DOHH2 (cell line): ENCODE data around the gene ADORA1.

Experiments used
- H3F3A ChIP-seq: fragments of 200-600 bp; sonication (generic), shearing (Covaris generic); 2 replicates; pipeline ENCODE4 v1.6.0; 2016; ENCODE audit warnings: antibody characterized with exemption, mild to moderate bottlenecking; ENCODE audit not compliant: control insufficient read depth, insufficient read depth
- H3K27ac ChIP-seq: fragments of 200-600 bp; sonication (generic); 2 replicates; pipeline ENCODE4 v1.5.1; 2014; ENCODE audit warnings: low read depth, mild to moderate bottlenecking, low read length, moderate library complexity
- H3K27me3 ChIP-seq: fragments of 200-600 bp; sonication (generic); 2 replicates; pipeline ENCODE4 v1.6.1; 2014; ENCODE audit warnings: mild to moderate bottlenecking, low read length, mixed read lengths; ENCODE audit not compliant: control insufficient read depth
- H3K36me3 ChIP-seq: fragments of 200-600 bp; sonication (generic); 2 replicates; pipeline ENCODE4 v1.6.1; 2014; ENCODE audit warnings: mild to moderate bottlenecking, low read length, moderate library complexity, mixed read lengths; ENCODE audit not compliant: control insufficient read depth
- H3K4me1 ChIP-seq: fragments of 200-600 bp; sonication (generic); 2 replicates; pipeline ENCODE4 v1.6.1; 2014; ENCODE audit warnings: mild to moderate bottlenecking, low read length, mixed read lengths; ENCODE audit not compliant: control insufficient read depth
- H3K4me2 ChIP-seq: fragments of 200-600 bp; sonication (generic); 2 replicates; pipeline ENCODE4 v1.6.0; 2014; ENCODE audit warnings: mild to moderate bottlenecking, low read length, moderate library complexity
- H3K4me3 ChIP-seq: fragments of 200-600 bp; sonication (generic); 2 replicates; pipeline ENCODE4 v1.5.1; 2014; ENCODE audit warnings: mild to moderate bottlenecking, low read length, mixed read lengths
- H3K79me2 ChIP-seq: fragments of 200-600 bp; sonication (generic); 2 replicates; pipeline ENCODE4 v1.6.1; 2014; ENCODE audit warnings: mild to moderate bottlenecking, low read length, mixed read lengths; ENCODE audit not compliant: control insufficient read depth
- H3K9me2 ChIP-seq: fragments of 200-600 bp; sonication (generic); replicated peaks from 2 replicates; pipeline ENCODE4 v1.6.1; 2014; ENCODE audit warnings: mild to moderate bottlenecking, low read length, mixed read lengths; ENCODE audit not compliant: control insufficient read depth
- H3K9me3 ChIP-seq: fragments of 200-600 bp; sonication (generic); 2 replicates; pipeline ENCODE4 v1.6.1; 2014; ENCODE audit warnings: antibody characterized with exemption, low read length, mixed read lengths; ENCODE audit not compliant: control insufficient read depth, insufficient read depth
- H4K20me1 ChIP-seq: fragments of 200-600 bp; sonication (generic); 2 replicates; pipeline ENCODE4 v1.6.0; 2014; ENCODE audit warnings: low read depth, mild to moderate bottlenecking, antibody characterized with exemption, low read length, moderate library complexity; ENCODE audit not compliant: control insufficient read depth, insufficient read depth
- EZH2phosphoT487 ChIP-seq: fragments of 200-600 bp; sonication (generic); IDR thresholded peaks from 2 replicates; pipeline ENCODE4 v1.6.1; 2017; ENCODE audit warnings: borderline replicate concordance, mild to moderate bottlenecking, antibody characterized with exemption, low read length, moderate library complexity, mixed read lengths
- TF ChIP-seq, protein P1 (sequence below): fragments of 200-600 bp; sonication (generic); IDR thresholded peaks from one replicate; pipeline ENCODE4 v1.5.1; 2014; ENCODE audit warnings: antibody characterized with exemption, mild to moderate bottlenecking, low read depth, low read length; ENCODE audit not compliant: poor library complexity, severe bottlenecking

Gene ADORA1

GRCh38 chr1:203200916-203201315 is 73.4 kb downstream of the ADORA1 start:
- no peak overlapping the region for H3K27ac ChIP-seq
- H3K9me2 ChIP-seq, result no peaks in the 10 kb centered on the region
- H3K36me3 ChIP-seq, result no peaks in the 10 kb centered on the region
- H3F3A ChIP-seq, result no peaks in the 10 kb centered on the region
- no peak overlapping the region for H3K4me3 ChIP-seq
- H4K20me1 ChIP-seq, result no peaks in the 10 kb centered on the region
- peaks cover 34% of the 10 kb centered on the region; the same call in 1 of the 2 replicates for H3K27me3 ChIP-seq
- no peaks in the 10 kb centered on the region for H3K9me3 ChIP-seq
- TF ChIP-seq EZH2phosphoT487, result no peak
- TF ChIP-seq, protein P1, sequence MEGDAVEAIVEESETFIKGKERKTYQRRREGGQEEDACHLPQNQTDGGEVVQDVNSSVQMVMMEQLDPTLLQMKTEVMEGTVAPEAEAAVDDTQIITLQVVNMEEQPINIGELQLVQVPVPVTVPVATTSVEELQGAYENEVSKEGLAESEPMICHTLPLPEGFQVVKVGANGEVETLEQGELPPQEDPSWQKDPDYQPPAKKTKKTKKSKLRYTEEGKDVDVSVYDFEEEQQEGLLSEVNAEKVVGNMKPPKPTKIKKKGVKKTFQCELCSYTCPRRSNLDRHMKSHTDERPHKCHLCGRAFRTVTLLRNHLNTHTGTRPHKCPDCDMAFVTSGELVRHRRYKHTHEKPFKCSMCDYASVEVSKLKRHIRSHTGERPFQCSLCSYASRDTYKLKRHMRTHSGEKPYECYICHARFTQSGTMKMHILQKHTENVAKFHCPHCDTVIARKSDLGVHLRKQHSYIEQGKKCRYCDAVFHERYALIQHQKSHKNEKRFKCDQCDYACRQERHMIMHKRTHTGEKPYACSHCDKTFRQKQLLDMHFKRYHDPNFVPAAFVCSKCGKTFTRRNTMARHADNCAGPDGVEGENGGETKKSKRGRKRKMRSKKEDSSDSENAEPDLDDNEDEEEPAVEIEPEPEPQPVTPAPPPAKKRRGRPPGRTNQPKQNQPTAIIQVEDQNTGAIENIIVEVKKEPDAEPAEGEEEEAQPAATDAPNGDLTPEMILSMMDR, result no peak
- no peaks in the 10 kb centered on the region for H3K79me2 ChIP-seq
- no peak overlapping the region for H3K4me2 ChIP-seq
- no peaks in the 10 kb centered on the region for H3K4me1 ChIP-seq

DNA sequence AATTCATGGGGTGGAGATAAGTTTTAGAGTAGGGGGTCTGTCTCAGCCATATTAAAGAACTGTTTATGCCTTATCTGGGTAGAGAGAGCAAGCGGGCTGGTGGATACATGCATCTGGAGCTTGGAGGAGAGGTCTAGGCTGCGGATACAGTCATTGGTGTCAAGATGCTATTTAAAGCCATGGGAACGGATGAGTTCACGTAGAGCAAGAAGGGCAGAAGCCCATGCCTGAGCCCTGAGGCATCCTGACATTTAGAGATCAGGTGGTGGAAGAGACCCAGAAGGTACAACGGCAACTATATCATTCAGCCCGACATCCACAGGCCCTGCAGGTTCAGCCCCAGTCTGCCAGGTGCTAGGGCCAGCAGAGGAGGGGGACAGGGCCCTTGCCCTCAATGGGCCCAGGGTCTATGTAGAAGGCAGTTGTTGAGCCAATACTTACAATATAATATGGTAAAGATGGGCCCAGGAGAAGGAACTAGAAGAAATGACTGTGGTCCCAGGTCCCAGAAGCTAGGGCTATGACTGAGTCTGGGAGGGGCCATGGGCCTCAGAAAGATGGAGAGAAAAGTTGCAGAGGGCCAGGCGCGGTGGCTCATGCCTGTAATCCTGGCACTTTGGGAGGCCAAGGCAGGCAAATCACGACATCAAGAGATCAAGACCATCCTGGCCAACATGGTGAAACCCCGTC is 74.1 kb downstream of the ADORA1 start:
- Histone ChIP-seq H3K9me2 (no peaks in the 10 kb centered on the region), H3F3A (no peaks in the 10 kb centered on the region), H3K9me3 (no peaks in the 10 kb centered on the region), H3K4me1 (no peaks in the 10 kb centered on the region), H3K27me3 (peaks cover 27% of the 10 kb centered on the region; the same call in 1 of the 2 replicates), H3K4me2 (no peak overlapping the region), H3K27ac (no peak overlapping the region), H3K4me3 (no peak overlapping the region), H3K79me2 (no peaks in the 10 kb centered on the region), H3K36me3 (no peaks in the 10 kb centered on the region), H4K20me1 (no peaks in the 10 kb centered on the region)
- no peak for TF ChIP-seq EZH2phosphoT487
- TF ChIP-seq, protein P1, result no peak

DNA sequence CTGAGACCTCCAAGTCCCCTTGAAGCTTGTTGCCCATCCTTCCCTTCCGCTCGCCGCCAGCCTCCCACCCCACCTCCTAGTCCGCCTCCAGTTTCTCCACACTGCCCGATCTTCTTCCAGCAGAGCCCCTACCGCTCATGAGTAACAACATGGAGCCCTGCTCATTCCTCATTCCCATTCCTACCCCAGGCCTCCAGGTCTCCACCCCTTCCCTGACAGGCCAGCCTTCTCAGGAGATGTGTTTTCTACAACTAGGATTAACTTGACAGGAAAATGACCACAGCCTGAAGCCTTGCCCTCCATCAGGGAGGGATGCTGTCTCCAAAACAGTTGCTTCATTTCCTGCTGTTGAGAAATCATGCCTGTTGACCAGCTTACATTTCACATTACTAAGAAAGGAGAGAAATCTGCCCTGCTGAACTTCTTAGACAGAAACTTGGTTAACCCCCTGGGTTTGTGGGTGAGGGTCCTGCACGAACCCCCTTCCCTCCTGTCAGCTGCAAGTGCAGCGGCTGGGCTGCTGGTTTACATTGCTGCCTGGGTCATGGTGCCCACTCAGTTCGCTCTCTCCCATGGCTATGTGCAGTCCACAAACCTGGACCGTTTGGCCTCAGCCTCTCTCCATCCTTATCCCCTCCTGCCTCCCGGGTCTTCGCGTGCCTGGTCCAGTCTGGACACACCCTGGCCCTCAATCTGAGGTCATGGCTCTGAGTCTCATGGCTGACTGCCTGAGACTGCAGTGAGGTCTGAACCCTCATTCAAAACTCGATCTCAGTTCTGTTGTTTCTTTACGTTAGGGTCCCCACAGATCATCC is 75.1 kb downstream of the ADORA1 start:
- no peaks in the 10 kb centered on the region for H3K9me2 ChIP-seq
- H3K4me3 ChIP-seq, result no peak overlapping the region
- H3F3A ChIP-seq, result no peaks in the 10 kb centered on the region
- no peaks in the 10 kb centered on the region for H3K9me3 ChIP-seq
- H3K4me2 ChIP-seq, result no peak overlapping the region
- TF ChIP-seq, protein P1, result no peak
- no peak for TF ChIP-seq EZH2phosphoT487
- H3K79me2 ChIP-seq, result no peaks in the 10 kb centered on the region
- peaks cover 18% of the 10 kb centered on the region for H3K27me3 ChIP-seq
- no peaks in the 10 kb centered on the region for H4K20me1 ChIP-seq
- H3K36me3 ChIP-seq, result no peaks in the 10 kb centered on the region
- H3K27ac ChIP-seq, result no peak overlapping the region
- no peaks in the 10 kb centered on the region for H3K4me1 ChIP-seq
